ENCODE data around the gene ECM1. TPM values are rescaled to one million over a fixed set of nuclear protein-coding genes. Genes with fewer than 3 reads are reported as not detected.

Gene ECM1
- total and polyA plus RNA-seq, 2 of the 8 experiments (the other 6 are each of a cell fraction or from before 2014, with no cell fraction given), result 0.95 to 0.98 TPM

DNA sequence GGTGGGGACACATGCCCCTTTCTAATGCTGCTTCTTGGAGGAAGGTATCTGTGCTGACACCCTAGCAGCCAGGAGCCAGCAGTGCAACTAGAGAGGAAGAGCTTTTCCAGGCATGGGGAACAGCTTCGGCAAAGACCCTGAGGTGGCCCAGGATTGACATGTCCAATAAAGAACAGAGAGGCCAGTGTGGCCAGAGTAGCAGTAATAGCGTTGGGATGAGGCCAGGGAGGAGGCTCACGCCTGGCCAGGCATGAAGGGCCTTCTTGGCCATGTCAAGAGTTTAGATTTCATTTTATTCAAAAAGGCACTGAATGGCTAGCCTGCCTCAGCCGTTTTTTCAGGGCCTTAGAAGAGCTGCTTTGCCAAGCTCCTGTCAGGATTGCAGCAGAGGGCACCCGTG, 25.0 kb downstream of the ECM1 start:
- H3K14ac ChIP-seq (ENCODE audit: insufficient read length), result no peak overlapping the region
- H3K79me1 ChIP-seq (ENCODE audit: low read depth, low read length), result no peaks in the 10 kb centered on the region
- peaks cover 0 to 2% (median 0%) of the 10 kb centered on the region in 4 experiments; a peak in 5 of 7 replicates for H3K4me1 ChIP-seq (replicated peaks in 1 of 4; ENCODE audit: control insufficient read depth in 3 of 4, insufficient read depth in 4 of 4, low read length in 3 of 4)
- no peaks in the 10 kb centered on the region for H4K20me1 ChIP-seq (replicated peaks in 1 of 2; ENCODE audit: control insufficient read depth in 1 of 2, insufficient read depth in 2 of 2, low read length in 2 of 2)
- no peak overlapping the region for H2BK5ac ChIP-seq (ENCODE audit: low read depth, low read length)
- H4K91ac ChIP-seq (replicated peaks; ENCODE audit: insufficient read length, low read length), result no peak overlapping the region
- H3K18ac ChIP-seq (ENCODE audit: extremely low read depth, low read length), result peak overlapping the region; percentile 16; the same call in 1 of the 2 replicates
- no peaks in the 10 kb centered on the region for H3K23me2 ChIP-seq (ENCODE audit: low read depth, low read length)
- no peak overlapping the region for H3K4me2 ChIP-seq (ENCODE audit: insufficient read depth in 1 of 2, low read depth in 2 of 2, low read length in 2 of 2)
- H2AFZ ChIP-seq (ENCODE audit: low read length), result 0 out of 2 replicates have a peak overlapping the region, but pooled peaks have one; percentile 60
- H2BK15ac ChIP-seq (ENCODE audit: low read length), result peak overlapping the region; percentile 97; the same call in 1 of the 2 replicates
- no peaks in the 10 kb centered on the region for H3K36me3 ChIP-seq (ENCODE audit: control insufficient read depth in 2 of 4, insufficient read depth in 4 of 4, low read length in 3 of 4)
- no peak for FAIRE-seq
- no peak overlapping the region for H2BK120ac ChIP-seq (replicated peaks; ENCODE audit: low read depth, low read length)
- no peak overlapping the region for H2AK5ac ChIP-seq (ENCODE audit: low read depth, low read length)
- H4K8ac ChIP-seq (ENCODE audit: extremely low read depth, insufficient read depth, low read length), result no peak overlapping the region; the same call in 1 of the 2 replicates
- H2BK20ac ChIP-seq (ENCODE audit: low read length), result 0 out of 2 replicates have a peak overlapping the region, but pooled peaks have one; percentile 37
- no peaks in the 10 kb centered on the region for H3K79me2 ChIP-seq (ENCODE audit: control insufficient read depth in 1 of 2, insufficient read depth in 2 of 2, low read length in 2 of 2)
- H3K9me3 ChIP-seq (ENCODE audit: insufficient read depth in 2 of 2, low read depth in 1 of 2, low read length in 1 of 2), result no peaks in the 10 kb centered on the region
- H4K5ac ChIP-seq (ENCODE audit: insufficient read length, low read depth, low read length), result no peak overlapping the region
- no peak overlapping the region for H3K56ac ChIP-seq (replicated peaks; ENCODE audit: insufficient read length, low read depth, low read length)
- H3K23ac ChIP-seq (ENCODE audit: insufficient read length), result no peak overlapping the region
- 64% methylated on average over 5 of the region's 5 CpGs; no CpG with 5 or more reads in 1 of the 2 experiments for WGBS, 2 experiments (ENCODE audit: extremely low coverage in 1 of 2, insufficient coverage in 1 of 2, insufficient read length in 1 of 2, insufficient replicate concordance in 2 of 2, low coverage in 1 of 2, low lambda C conversion rate in 2 of 2, missing lambda C conversion rate in 1 of 2)
- no peak for TF ChIP-seq POU5F1 (IDR thresholded peaks at IDR 0.05; ENCODE audit: low read depth, low read length)
- no peak for TF ChIP-seq CHD1 (IDR thresholded peaks at IDR 0.05; ENCODE audit: low read depth, low read length)
- POLR2A ChIA-PET (ENCODE audit: partially characterized antibody), result interaction anchor here (0.6 to 6.7 kb wide), 12 partner anchors 11 to 264 kb away, joined by 3 to 39 read pairs (median 4); partner anchors contain the start of genes ADAMTSL4, FALEC, MCL1 and TARS2
- 0 out of 2 replicates have a peak overlapping the region, but pooled peaks have one; percentile 0 for H2BK12ac ChIP-seq (ENCODE audit: low read depth, low read length)
- CTCF ChIA-PET (ENCODE audit: partially characterized antibody), result interaction anchor here (0.5 to 14.2 kb wide), 39 partner anchors 10 to 1159 kb away, joined by 3 to 253 read pairs (median 4); partner anchors contain the start of genes ADAMTSL4, ECM1, FALEC and TARS2
- H3K4me3 ChIP-seq (ENCODE audit: extremely low read depth in 1 of 4, insufficient read depth in 2 of 4, low read depth in 3 of 4, low read length in 4 of 4), result no peak overlapping the region
- H3K27me3 ChIP-seq (replicated peaks in 1 of 4; ENCODE audit: control insufficient read depth in 3 of 4, extremely low read depth in 1 of 4, insufficient read depth in 3 of 4, low read length in 3 of 4), result no peaks in the 10 kb centered on the region
- no peak overlapping the region for H3K9ac ChIP-seq (replicated peaks in 1 of 4; ENCODE audit: extremely low read depth in 1 of 4, low read depth in 3 of 4, low read length in 3 of 4)
- H3K4ac ChIP-seq (replicated peaks; ENCODE audit: insufficient read length, low read depth, low read length), result no peak overlapping the region
- DNase-seq (ENCODE audit: low read depth in 1 of 2, low spot score in 2 of 2), result no peak
- H3K27ac ChIP-seq (ENCODE audit: low read depth, low read length), result no peak overlapping the region
